H9 (cell line): Measurements from ENCODE around the gene CEP63. TPM values are rescaled to one million over a fixed set of nuclear protein-coding genes. Genes with fewer than 3 reads are reported as not detected.

ENCODE experiments used
- DNase-seq: peaks from one replicate; pipeline ENCODE4 v3.0.0-alpha.2; 2017
- H2AFZ ChIP-seq: one replicate; pipeline ENCODE4 v1.6.1; 2013; ENCODE audit warnings: mild to moderate bottlenecking, low read length, control low read depth, moderate library complexity
- H2AK5ac ChIP-seq: 2 replicates; pipeline ENCODE4 v1.6.1; 2013; ENCODE audit warnings: low read length, control low read depth, mixed read lengths; ENCODE audit not compliant: insufficient read length
- H2BK120ac ChIP-seq: one replicate; pipeline ENCODE4 v1.6.1; 2013; ENCODE audit warnings: low read depth, mild to moderate bottlenecking, low read length, control low read depth, inconsistent platforms; ENCODE audit not compliant: poor library complexity, severe bottlenecking
- H2BK12ac ChIP-seq: 2 replicates; pipeline ENCODE4 v1.6.1; 2013; ENCODE audit warnings: low read length, control low read depth, mixed read lengths, low read depth; ENCODE audit not compliant: insufficient read length
- H2BK15ac ChIP-seq: 2 replicates; pipeline ENCODE4 v1.6.1; 2013; ENCODE audit warnings: low read depth, low read length, control low read depth
- H2BK20ac ChIP-seq: one replicate; pipeline ENCODE4 v1.6.1; 2013; ENCODE audit warnings: low read depth, mild to moderate bottlenecking, low read length, control low read depth, inconsistent platforms; ENCODE audit not compliant: poor library complexity, severe bottlenecking
- H2BK5ac ChIP-seq: 2 replicates; pipeline ENCODE4 v1.6.1; 2013; ENCODE audit warnings: low read length, control low read depth, mixed read lengths; ENCODE audit not compliant: insufficient read length
- H3K14ac ChIP-seq: 2 replicates; pipeline ENCODE4 v1.6.1; 2013; ENCODE audit warnings: low read length, control low read depth; ENCODE audit not compliant: insufficient read depth
- H3K18ac ChIP-seq: 2 replicates; pipeline ENCODE4 v1.6.1; 2013; ENCODE audit warnings: low read depth, mild to moderate bottlenecking, mixed read lengths, low read length, control low read depth; ENCODE audit not compliant: insufficient read length
- H3K23ac ChIP-seq: 2 replicates; pipeline ENCODE4 v1.6.1; 2013; ENCODE audit warnings: low read length, control low read depth, mixed read lengths, low read depth; ENCODE audit not compliant: insufficient read length
- H3K23me2 ChIP-seq: 2 replicates; pipeline ENCODE4 v1.6.1; 2013; ENCODE audit warnings: low read depth, mild to moderate bottlenecking, mixed read lengths, low read length, control low read depth; ENCODE audit not compliant: insufficient read length, poor library complexity, severe bottlenecking
- H3K27ac ChIP-seq: 2 replicates; pipeline ENCODE4 v1.5.1; 2013; ENCODE audit warnings: low read length, control low read depth, mixed read lengths, low read depth; ENCODE audit not compliant: insufficient read length
- H3K27me3 ChIP-seq: 2 replicates; pipeline ENCODE4 v1.6.1; 2013; ENCODE audit warnings: low read length, control low read depth, inconsistent platforms; ENCODE audit not compliant: insufficient read depth
- H3K4ac ChIP-seq: 2 replicates; pipeline ENCODE4 v1.6.1; 2013; ENCODE audit warnings: low read depth, mild to moderate bottlenecking, control low read depth, inconsistent platforms, low read length, moderate library complexity
- H3K4me1 ChIP-seq: 2 replicates; pipeline ENCODE4 v1.6.1; 2013; ENCODE audit warnings: low read length, control low read depth, inconsistent platforms; ENCODE audit not compliant: insufficient read depth
- H3K4me2 ChIP-seq: 2 replicates; pipeline ENCODE4 v1.6.1; 2013; ENCODE audit warnings: low read length, control low read depth, mixed read lengths; ENCODE audit not compliant: insufficient read length, insufficient read depth
- H3K56ac ChIP-seq: 2 replicates; pipeline ENCODE4 v1.6.1; 2013; ENCODE audit warnings: low read depth, mild to moderate bottlenecking, mixed read lengths, low read length, control low read depth; ENCODE audit not compliant: insufficient read length
- H3K79me1 ChIP-seq: 2 replicates; pipeline ENCODE4 v1.6.1; 2013; ENCODE audit warnings: low read depth, mild to moderate bottlenecking, moderate library complexity, low read length, control low read depth, inconsistent platforms; ENCODE audit not compliant: insufficient read depth, poor library complexity, severe bottlenecking
- H3K79me2 ChIP-seq: 2 replicates; pipeline ENCODE4 v1.6.1; 2013; ENCODE audit warnings: low read length, control low read depth, inconsistent platforms; ENCODE audit not compliant: insufficient read depth
- H3K9ac ChIP-seq: 2 replicates; pipeline ENCODE4 v1.6.1; 2013; ENCODE audit warnings: low read length, control low read depth, mixed read lengths; ENCODE audit not compliant: insufficient read length; ENCODE audit errors: extremely low read depth
- H3K9me3 ChIP-seq: one replicate; pipeline ENCODE4 v1.6.1; 2013; ENCODE audit warnings: low read depth, low read length, inconsistent platforms; ENCODE audit not compliant: control insufficient read depth
- H3T11ph ChIP-seq: one replicate; pipeline ENCODE4 v1.6.1; 2013; ENCODE audit warnings: mild to moderate bottlenecking, low read length, control low read depth, inconsistent platforms
- H4K20me1 ChIP-seq: one replicate; pipeline ENCODE4 v1.6.1; 2013; ENCODE audit not compliant: control insufficient read depth, insufficient read length, insufficient read depth
- H4K5ac ChIP-seq: 2 replicates; pipeline ENCODE4 v1.6.1; 2013; ENCODE audit warnings: low read depth, mild to moderate bottlenecking, mixed read lengths, low read length, control low read depth; ENCODE audit not compliant: insufficient read length
- H4K8ac ChIP-seq: replicated peaks from 2 replicates; pipeline ENCODE4 v1.6.1; 2013; ENCODE audit warnings: low read length, control low read depth, mixed read lengths, low read depth; ENCODE audit not compliant: insufficient read length
- H4K91ac ChIP-seq: 2 replicates; pipeline ENCODE4 v1.6.1; 2013; ENCODE audit warnings: low read depth, mild to moderate bottlenecking, moderate library complexity, mixed read lengths, low read length, control low read depth; ENCODE audit not compliant: insufficient read length
- H3K27ac Mint-ChIP-seq, 3 experiments: 2 replicates in 2 of 3; 3 replicates in 1 of 3; pipeline ENCODE4 v1.8.0; 2020 to 2021; ENCODE audit warnings: mixed read lengths in 3 of 3, mild to moderate bottlenecking in 1 of 3, moderate library complexity in 1 of 3
- H3K27me3 Mint-ChIP-seq: 2 replicates; pipeline ENCODE4 v1.8.0; 2021; ENCODE audit warnings: low read depth, mild to moderate bottlenecking, moderate library complexity, mixed read lengths
- H3K36me3 Mint-ChIP-seq, 3 experiments: 2 replicates in 2 of 3; 3 replicates in 1 of 3; pipeline ENCODE4 v1.8.0; 2020 to 2021; ENCODE audit warnings: low read depth in 3 of 3, mixed read lengths in 3 of 3; ENCODE audit not compliant: insufficient read depth in 1 of 3
- H3K4me1 Mint-ChIP-seq, 2 experiments: 2 replicates each; pipeline ENCODE4 v1.8.0; 2020; ENCODE audit warnings: mixed read lengths in 2 of 2
- H3K4me3 Mint-ChIP-seq, 2 experiments: 2 replicates in 1 of 2; 3 replicates in 1 of 2; pipeline ENCODE4 v1.8.0; 2020 to 2021; ENCODE audit warnings: mild to moderate bottlenecking in 2 of 2, mixed read lengths in 2 of 2, moderate library complexity in 1 of 2
- H3K9me3 Mint-ChIP-seq, 2 experiments: 2 replicates in 1 of 2; 3 replicates in 1 of 2; pipeline ENCODE4 v1.8.0; 2020; ENCODE audit warnings: mild to moderate bottlenecking in 2 of 2, mixed read lengths in 2 of 2, moderate library complexity in 1 of 2
- WGBS: extraction: QIAGEN DNeasy Blood & Tissue Kit; methylation state at CpG from one replicate; pipeline ENCODE4 v1.1.7; 2013; ENCODE audit warnings: missing lambda C conversion rate, low lambda C conversion rate, mixed read lengths; ENCODE audit not compliant: insufficient read length; ENCODE audit errors: extremely low coverage; 5-methylcytosine and 5-hydroxymethylcytosine counted together
- total RNA-seq: library from RNA; stranded (reverse); gene quantifications from 2 replicates; pipeline ENCODE4 v1.2.1, GENCODE V29; 2021
- TF ChIP-seq, protein P1 (sequence below): fragments of 200-600 bp; sonication (generic); conservative IDR thresholded peaks from 3 replicates; pipeline ENCODE4 v1.8.0; 2021; ENCODE audit warnings: antibody characterized with exemption, mild to moderate bottlenecking

The CEP63 gene
- total RNA-seq, 1 experiment from 2014 or later = 16.2 TPM

DNA sequence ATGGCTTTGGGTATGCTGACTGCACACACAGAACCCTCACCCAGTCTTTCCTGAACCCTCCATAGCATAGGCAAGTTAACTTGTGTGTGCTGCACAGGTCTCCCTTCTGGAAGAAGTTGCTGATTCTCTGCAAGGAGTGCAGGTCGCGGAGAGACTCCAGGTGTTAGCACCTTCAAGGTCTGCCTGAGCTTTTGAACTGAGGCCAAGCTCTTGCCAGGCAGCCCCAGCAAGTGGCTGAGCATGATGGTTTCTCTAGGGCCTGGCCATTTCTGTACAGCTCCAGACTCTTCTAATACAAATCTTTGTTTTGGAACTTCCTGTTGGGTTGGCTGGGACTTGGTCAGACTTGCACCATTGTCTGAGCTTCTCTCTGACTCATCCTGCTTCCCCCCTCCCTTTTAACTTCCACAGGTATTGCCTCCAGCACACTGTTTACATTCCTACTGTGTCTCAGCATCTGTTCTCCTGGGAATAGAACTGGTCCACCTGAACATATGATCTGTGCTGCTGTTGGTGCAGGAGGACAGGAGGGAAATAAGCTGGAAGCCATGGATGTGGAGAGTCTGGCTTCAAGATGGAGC, 111.6 kb downstream of the CEP63 start:
- Histone ChIP-seq H2AK5ac (no peak overlapping the region), H3K79me2 (no peaks in the 10 kb centered on the region), H3K27ac (no peak overlapping the region), H2BK15ac (no peak overlapping the region), H3K27me3 (no peaks in the 10 kb centered on the region; the same call in 1 of the 2 replicates), H3K18ac (no peak overlapping the region), H2BK5ac (no peak overlapping the region), H3K56ac (no peak overlapping the region), H4K8ac (no peak overlapping the region), H3T11ph (no peak overlapping the region), H3K9ac (no peak overlapping the region), H2BK12ac (no peak overlapping the region), H3K9me3 (no peaks in the 10 kb centered on the region), H2AFZ (no peak overlapping the region), H3K4me2 (no peak overlapping the region), H3K23ac (no peak overlapping the region), H4K5ac (no peak overlapping the region), H3K4ac (no peak overlapping the region), H2BK120ac (no peak overlapping the region), H3K79me1 (no peaks in the 10 kb centered on the region), H4K20me1 (peaks cover 2% of the 10 kb centered on the region), H3K14ac (no peak overlapping the region; the same call in 1 of the 2 replicates), H2BK20ac (no peak overlapping the region), H4K91ac (no peak overlapping the region), H3K4me1 (no peaks in the 10 kb centered on the region), H3K23me2 (no peaks in the 10 kb centered on the region)
- no CpG with 5 or more reads among the region's 2 CpGs for WGBS
- H3K9me3 Mint-ChIP-seq = no peaks in the 10 kb centered on the region; a peak in 1 of 5 replicates
- H3K4me1 Mint-ChIP-seq = peaks cover 11 to 12% of the 10 kb centered on the region in 2 experiments
- H3K36me3 Mint-ChIP-seq = no peaks in the 10 kb centered on the region
- H3K27me3 Mint-ChIP-seq = peaks cover 40% of the 10 kb centered on the region
- no peak for DNase-seq
- no peak overlapping the region for H3K4me3 Mint-ChIP-seq
- no peak overlapping the region; a peak in 1 of 7 replicates for H3K27ac Mint-ChIP-seq
- TF ChIP-seq, protein P1, sequence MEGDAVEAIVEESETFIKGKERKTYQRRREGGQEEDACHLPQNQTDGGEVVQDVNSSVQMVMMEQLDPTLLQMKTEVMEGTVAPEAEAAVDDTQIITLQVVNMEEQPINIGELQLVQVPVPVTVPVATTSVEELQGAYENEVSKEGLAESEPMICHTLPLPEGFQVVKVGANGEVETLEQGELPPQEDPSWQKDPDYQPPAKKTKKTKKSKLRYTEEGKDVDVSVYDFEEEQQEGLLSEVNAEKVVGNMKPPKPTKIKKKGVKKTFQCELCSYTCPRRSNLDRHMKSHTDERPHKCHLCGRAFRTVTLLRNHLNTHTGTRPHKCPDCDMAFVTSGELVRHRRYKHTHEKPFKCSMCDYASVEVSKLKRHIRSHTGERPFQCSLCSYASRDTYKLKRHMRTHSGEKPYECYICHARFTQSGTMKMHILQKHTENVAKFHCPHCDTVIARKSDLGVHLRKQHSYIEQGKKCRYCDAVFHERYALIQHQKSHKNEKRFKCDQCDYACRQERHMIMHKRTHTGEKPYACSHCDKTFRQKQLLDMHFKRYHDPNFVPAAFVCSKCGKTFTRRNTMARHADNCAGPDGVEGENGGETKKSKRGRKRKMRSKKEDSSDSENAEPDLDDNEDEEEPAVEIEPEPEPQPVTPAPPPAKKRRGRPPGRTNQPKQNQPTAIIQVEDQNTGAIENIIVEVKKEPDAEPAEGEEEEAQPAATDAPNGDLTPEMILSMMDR = no peak
